Neural cell (in vitro differentiated cells): ENCODE results near the gene TLE3. TPM values are rescaled to one million over a fixed set of nuclear protein-coding genes. Genes with fewer than 3 reads are reported as not detected.

ENCODE experiments used
- H2AFZ ChIP-seq: fragments of 200-600, 300-800 bp; sonication (generic), shearing (Covaris generic); 2 replicates; pipeline ENCODE4 v1.6.0; 2014; ENCODE audit warnings: low read depth, mild to moderate bottlenecking, antibody characterized with exemption, low read length, moderate library complexity
- H3F3A ChIP-seq: fragments of 200-600 bp; shearing (Covaris generic); 2 replicates; pipeline ENCODE4 v1.6.1; 2016; ENCODE audit warnings: mild to moderate bottlenecking, moderate library complexity, mixed read lengths, antibody characterized with exemption, low read length; ENCODE audit not compliant: insufficient read depth, poor library complexity, severe bottlenecking
- H3K27ac ChIP-seq: fragments of 200-600, 300-800 bp; sonication (generic), shearing (Covaris generic); 2 replicates; pipeline ENCODE4 v1.5.1; 2014; ENCODE audit warnings: mild to moderate bottlenecking, low read length, moderate library complexity
- H3K27me3 ChIP-seq: fragments of 300-800, 200-600 bp; sonication (generic), shearing (Covaris generic); 2 replicates; pipeline ENCODE4 v1.6.0; 2014; ENCODE audit warnings: mild to moderate bottlenecking, low read depth, low read length, moderate library complexity; ENCODE audit not compliant: insufficient read depth
- H3K36me3 ChIP-seq: fragments of 300-800, 200-600 bp; sonication (generic), shearing (Covaris generic); 2 replicates; pipeline ENCODE4 v1.5.1; 2014; ENCODE audit warnings: mild to moderate bottlenecking, antibody characterized with exemption, low read length, moderate library complexity; ENCODE audit not compliant: insufficient read depth
- H3K4me2 ChIP-seq: fragments of 300-800, 200-600 bp; sonication (generic), shearing (Covaris generic); 2 replicates; pipeline ENCODE4 v1.6.0; 2014; ENCODE audit warnings: mild to moderate bottlenecking, low read length
- H3K4me3 ChIP-seq: fragments of 300-800, 200-600 bp; sonication (generic), shearing (Covaris generic); 2 replicates; pipeline ENCODE4 v1.5.1; 2014; ENCODE audit warnings: mild to moderate bottlenecking, low read length, moderate library complexity
- H3K79me2 ChIP-seq: fragments of 200-600 bp; shearing (Covaris generic); replicated peaks from 2 replicates; pipeline ENCODE4 v1.6.0; 2014; ENCODE audit warnings: mild to moderate bottlenecking, low read length, moderate library complexity; ENCODE audit not compliant: insufficient read depth
- H3K9ac ChIP-seq: fragments of 300-800, 200-600 bp; sonication (generic), shearing (Covaris generic); 2 replicates; pipeline ENCODE4 v1.6.1; 2016; ENCODE audit warnings: mild to moderate bottlenecking, low read length, mixed read lengths
- H3K9me2 ChIP-seq: fragments of 200-600 bp; shearing (Covaris generic); 2 replicates; pipeline ENCODE4 v1.6.1; 2016; ENCODE audit warnings: mild to moderate bottlenecking, low read length, mixed read lengths; ENCODE audit not compliant: insufficient read depth
- H3K9me3 ChIP-seq: fragments of 200-600, 300-800 bp; sonication (generic), shearing (Covaris generic); 2 replicates; pipeline ENCODE4 v1.6.1; 2016; ENCODE audit warnings: mild to moderate bottlenecking, mixed run types, low read length, moderate library complexity, mixed read lengths
- H4K20me1 ChIP-seq: fragments of 200-600 bp; shearing (Covaris generic); 2 replicates; pipeline ENCODE4 v1.6.1; 2016; ENCODE audit warnings: mild to moderate bottlenecking, mixed run types; ENCODE audit not compliant: insufficient read depth
- EP300 ChIP-seq: fragments of 450-650 bp; conservative IDR thresholded peaks from 2 replicates; pipeline ENCODE4 v1.6.1; 2014; ENCODE audit warnings: antibody characterized with exemption, mild to moderate bottlenecking, moderate library complexity; ENCODE audit not compliant: poor library complexity, severe bottlenecking
- EZH2 ChIP-seq: fragments of 200-600, 300-800 bp; shearing (Covaris generic), sonication (generic); IDR thresholded peaks from 2 replicates; pipeline ENCODE4 v1.6.1; 2014; ENCODE audit warnings: antibody characterized with exemption, low read length, borderline replicate concordance, mild to moderate bottlenecking; ENCODE audit not compliant: insufficient read depth, poor library complexity, severe bottlenecking
- MXI1 ChIP-seq: fragments of 450-650 bp; conservative IDR thresholded peaks from 2 replicates; pipeline ENCODE4 v1.6.1; 2014; ENCODE audit warnings: antibody characterized with exemption, mild to moderate bottlenecking; ENCODE audit not compliant: poor library complexity, severe bottlenecking
- POLR2AphosphoS5 ChIP-seq: IDR thresholded peaks from 2 replicates; pipeline ENCODE4 v1.6.1; 2012
- RAD21 ChIP-seq: fragments of 450-650 bp; conservative IDR thresholded peaks from 2 replicates; pipeline ENCODE4 v1.6.1; 2014; ENCODE audit warnings: antibody characterized with exemption, mild to moderate bottlenecking, moderate library complexity
- SMC3 ChIP-seq: fragments of 450-650 bp; conservative IDR thresholded peaks from 2 replicates; pipeline ENCODE4 v1.6.1; 2014; ENCODE audit warnings: antibody characterized with exemption, mild to moderate bottlenecking, moderate library complexity; ENCODE audit not compliant: poor library complexity
- TAF1 ChIP-seq: IDR thresholded peaks from 2 replicates; pipeline ENCODE4 v1.6.1; 2012; ENCODE audit warnings: low read depth
- polyA plus RNA-seq: library from polyadenylated mRNA; depleted of rRNA; stranded (reverse); fragments of >200 nt; gene quantifications from 2 replicates; pipeline ENCODE4 v1.2.3, GENCODE V29; 2014
- TF ChIP-seq, protein P1 (sequence below): IDR thresholded peaks from 2 replicates; pipeline ENCODE4 v1.6.1; 2012; ENCODE audit warnings: borderline replicate concordance
- TF ChIP-seq, protein P2 (sequence below): fragments of 450-650 bp; IDR thresholded peaks from 2 replicates; pipeline ENCODE4 v1.5.1; 2014; ENCODE audit warnings: antibody characterized with exemption, mild to moderate bottlenecking, moderate library complexity; ENCODE audit not compliant: poor library complexity, severe bottlenecking

Gene TLE3
- polyA plus RNA-seq, 1 donor from 2014 or later = 27.6 TPM

DNA sequence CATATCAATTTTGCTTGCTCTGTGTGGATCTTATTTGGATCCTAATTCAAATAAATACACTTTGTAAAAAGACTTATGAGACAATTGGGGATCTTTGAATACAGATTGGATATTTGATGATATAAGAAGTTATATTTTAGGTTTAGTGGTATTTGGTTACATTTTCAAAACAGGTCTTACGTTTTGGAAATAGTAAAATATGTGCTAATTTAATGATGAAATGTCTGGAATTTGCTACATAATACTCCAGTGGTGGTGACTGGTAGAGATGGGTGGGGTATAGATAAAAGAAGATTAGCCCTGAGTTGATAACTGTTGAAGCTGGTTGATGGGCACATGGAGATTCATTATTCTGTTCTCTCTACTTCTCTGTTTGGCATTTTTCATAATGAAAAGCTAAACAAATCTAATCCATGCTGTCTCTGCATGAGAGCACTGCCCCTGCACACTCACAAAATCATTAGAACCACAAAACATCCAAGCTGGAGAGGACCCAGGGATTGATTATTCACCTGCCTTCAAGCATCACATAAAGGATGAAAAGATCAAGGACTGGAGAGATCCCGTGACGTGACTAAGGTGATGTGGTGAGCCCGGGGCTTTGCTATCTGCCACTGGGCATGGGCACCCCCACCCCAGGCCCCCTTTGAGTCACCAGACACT, 58.9 kb downstream of the TLE3 start:
- Histone ChIP-seq H3K9ac (no peak overlapping the region), H3K4me3 (no peak overlapping the region), H3K27me3 (no peaks in the 10 kb centered on the region), H3K9me2 (no peaks in the 10 kb centered on the region), H3K27ac (no peak overlapping the region), H3K36me3 (no peaks in the 10 kb centered on the region), H2AFZ (no peak overlapping the region), H3K4me2 (no peak overlapping the region), H4K20me1 (no peaks in the 10 kb centered on the region), H3K9me3 (no peaks in the 10 kb centered on the region), H3F3A (no peaks in the 10 kb centered on the region), H3K79me2 (no peaks in the 10 kb centered on the region)
- no peak for TF ChIP-seq POLR2AphosphoS5
- TF ChIP-seq EP300 = no peak

DNA sequence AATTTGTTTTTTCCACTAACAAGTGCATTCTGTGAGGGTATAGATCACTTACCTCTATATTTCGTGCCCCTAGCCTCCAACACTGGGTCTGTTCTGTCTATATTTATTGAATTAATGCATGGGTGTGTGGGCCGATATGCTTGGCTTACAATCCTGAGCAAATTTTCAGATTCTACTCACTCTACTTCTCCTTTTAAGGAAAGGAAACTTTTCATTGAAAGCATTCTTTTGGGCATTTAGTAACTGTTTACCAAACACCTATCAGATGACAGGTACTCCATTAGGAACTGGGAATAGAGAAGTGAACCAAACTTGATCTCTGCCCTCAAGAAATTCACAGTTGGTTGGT, 60.5 kb downstream of the TLE3 start:
- Histone ChIP-seq H3K9me2 (no peaks in the 10 kb centered on the region), H3K36me3 (no peaks in the 10 kb centered on the region), H3K9me3 (no peaks in the 10 kb centered on the region), H3K4me2 (no peak overlapping the region), H3K9ac (no peak overlapping the region), H3K4me3 (no peak overlapping the region), H4K20me1 (no peaks in the 10 kb centered on the region), H3K79me2 (no peaks in the 10 kb centered on the region), H2AFZ (no peak overlapping the region), H3F3A (no peaks in the 10 kb centered on the region), H3K27me3 (no peaks in the 10 kb centered on the region), H3K27ac (no peak overlapping the region)
- TF ChIP-seq RAD21 = no peak
- no peak for TF ChIP-seq SMC3
- no peak for TF ChIP-seq POLR2AphosphoS5
- no peak for TF ChIP-seq EZH2
- TF ChIP-seq, protein P1, sequence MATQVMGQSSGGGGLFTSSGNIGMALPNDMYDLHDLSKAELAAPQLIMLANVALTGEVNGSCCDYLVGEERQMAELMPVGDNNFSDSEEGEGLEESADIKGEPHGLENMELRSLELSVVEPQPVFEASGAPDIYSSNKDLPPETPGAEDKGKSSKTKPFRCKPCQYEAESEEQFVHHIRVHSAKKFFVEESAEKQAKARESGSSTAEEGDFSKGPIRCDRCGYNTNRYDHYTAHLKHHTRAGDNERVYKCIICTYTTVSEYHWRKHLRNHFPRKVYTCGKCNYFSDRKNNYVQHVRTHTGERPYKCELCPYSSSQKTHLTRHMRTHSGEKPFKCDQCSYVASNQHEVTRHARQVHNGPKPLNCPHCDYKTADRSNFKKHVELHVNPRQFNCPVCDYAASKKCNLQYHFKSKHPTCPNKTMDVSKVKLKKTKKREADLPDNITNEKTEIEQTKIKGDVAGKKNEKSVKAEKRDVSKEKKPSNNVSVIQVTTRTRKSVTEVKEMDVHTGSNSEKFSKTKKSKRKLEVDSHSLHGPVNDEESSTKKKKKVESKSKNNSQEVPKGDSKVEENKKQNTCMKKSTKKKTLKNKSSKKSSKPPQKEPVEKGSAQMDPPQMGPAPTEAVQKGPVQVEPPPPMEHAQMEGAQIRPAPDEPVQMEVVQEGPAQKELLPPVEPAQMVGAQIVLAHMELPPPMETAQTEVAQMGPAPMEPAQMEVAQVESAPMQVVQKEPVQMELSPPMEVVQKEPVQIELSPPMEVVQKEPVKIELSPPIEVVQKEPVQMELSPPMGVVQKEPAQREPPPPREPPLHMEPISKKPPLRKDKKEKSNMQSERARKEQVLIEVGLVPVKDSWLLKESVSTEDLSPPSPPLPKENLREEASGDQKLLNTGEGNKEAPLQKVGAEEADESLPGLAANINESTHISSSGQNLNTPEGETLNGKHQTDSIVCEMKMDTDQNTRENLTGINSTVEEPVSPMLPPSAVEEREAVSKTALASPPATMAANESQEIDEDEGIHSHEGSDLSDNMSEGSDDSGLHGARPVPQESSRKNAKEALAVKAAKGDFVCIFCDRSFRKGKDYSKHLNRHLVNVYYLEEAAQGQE = no peak
- TF ChIP-seq TAF1 = no peak
- TF ChIP-seq MXI1 = no peak
- no peak for TF ChIP-seq EP300
- TF ChIP-seq, protein P2, sequence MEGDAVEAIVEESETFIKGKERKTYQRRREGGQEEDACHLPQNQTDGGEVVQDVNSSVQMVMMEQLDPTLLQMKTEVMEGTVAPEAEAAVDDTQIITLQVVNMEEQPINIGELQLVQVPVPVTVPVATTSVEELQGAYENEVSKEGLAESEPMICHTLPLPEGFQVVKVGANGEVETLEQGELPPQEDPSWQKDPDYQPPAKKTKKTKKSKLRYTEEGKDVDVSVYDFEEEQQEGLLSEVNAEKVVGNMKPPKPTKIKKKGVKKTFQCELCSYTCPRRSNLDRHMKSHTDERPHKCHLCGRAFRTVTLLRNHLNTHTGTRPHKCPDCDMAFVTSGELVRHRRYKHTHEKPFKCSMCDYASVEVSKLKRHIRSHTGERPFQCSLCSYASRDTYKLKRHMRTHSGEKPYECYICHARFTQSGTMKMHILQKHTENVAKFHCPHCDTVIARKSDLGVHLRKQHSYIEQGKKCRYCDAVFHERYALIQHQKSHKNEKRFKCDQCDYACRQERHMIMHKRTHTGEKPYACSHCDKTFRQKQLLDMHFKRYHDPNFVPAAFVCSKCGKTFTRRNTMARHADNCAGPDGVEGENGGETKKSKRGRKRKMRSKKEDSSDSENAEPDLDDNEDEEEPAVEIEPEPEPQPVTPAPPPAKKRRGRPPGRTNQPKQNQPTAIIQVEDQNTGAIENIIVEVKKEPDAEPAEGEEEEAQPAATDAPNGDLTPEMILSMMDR = no peak
